ENCODE data around the gene ITGB1.

DNA sequence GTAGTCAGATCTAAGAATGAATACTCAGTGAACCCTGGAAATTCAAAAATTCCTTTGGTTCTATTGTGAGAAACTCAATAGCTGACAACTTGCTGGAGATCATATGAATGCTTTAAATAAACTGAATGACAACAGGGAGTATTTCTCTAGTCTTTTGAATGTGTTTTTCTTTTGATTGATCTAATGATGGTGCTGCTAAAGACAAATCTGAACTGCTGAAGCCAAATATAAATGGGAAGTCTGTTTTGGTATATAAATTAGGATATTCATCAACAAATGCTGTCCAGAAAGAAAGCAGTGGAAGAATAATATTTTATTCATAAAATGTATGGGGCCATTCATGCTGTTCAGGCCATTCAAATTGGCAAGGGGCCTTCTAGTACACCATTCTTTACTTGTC lies 79.4 kb downstream of the ITGB1 start:
- TF ChIP-seq, protein P1, sequence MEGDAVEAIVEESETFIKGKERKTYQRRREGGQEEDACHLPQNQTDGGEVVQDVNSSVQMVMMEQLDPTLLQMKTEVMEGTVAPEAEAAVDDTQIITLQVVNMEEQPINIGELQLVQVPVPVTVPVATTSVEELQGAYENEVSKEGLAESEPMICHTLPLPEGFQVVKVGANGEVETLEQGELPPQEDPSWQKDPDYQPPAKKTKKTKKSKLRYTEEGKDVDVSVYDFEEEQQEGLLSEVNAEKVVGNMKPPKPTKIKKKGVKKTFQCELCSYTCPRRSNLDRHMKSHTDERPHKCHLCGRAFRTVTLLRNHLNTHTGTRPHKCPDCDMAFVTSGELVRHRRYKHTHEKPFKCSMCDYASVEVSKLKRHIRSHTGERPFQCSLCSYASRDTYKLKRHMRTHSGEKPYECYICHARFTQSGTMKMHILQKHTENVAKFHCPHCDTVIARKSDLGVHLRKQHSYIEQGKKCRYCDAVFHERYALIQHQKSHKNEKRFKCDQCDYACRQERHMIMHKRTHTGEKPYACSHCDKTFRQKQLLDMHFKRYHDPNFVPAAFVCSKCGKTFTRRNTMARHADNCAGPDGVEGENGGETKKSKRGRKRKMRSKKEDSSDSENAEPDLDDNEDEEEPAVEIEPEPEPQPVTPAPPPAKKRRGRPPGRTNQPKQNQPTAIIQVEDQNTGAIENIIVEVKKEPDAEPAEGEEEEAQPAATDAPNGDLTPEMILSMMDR (IDR thresholded peaks at IDR 0.05; ENCODE audit: low read depth, low read length, poor library complexity, severe bottlenecking): no peak
- no peak for TF ChIP-seq EZH2phosphoT487 (IDR thresholded peaks at IDR 0.05; ENCODE audit: borderline replicate concordance, low read length)

All from DOHH2 (cell line).